Thyroid gland (tissue), 4 donors: ENCODE measurements around the gene CCDC187. TPM values are rescaled to one million over a fixed set of nuclear protein-coding genes. Genes with fewer than 3 reads are reported as not detected.

Experiments
- DNase-seq, 2 donors: peaks; one replicate each; pipeline ENCODE4 v3.0.0-alpha.2; 2019
- H3K27ac ChIP-seq, 3 donors: fragments of 200-600 bp; sonication (generic); 1 replicate in 2 of 3; 2 replicates in 1 of 3; pipeline ENCODE4 v1.5.1; 2016 to 2019; ENCODE audit warnings: mild to moderate bottlenecking in 1 of 3, moderate library complexity in 1 of 3
- H3K27me3 ChIP-seq: fragments of 200-600 bp; sonication (generic); one replicate; pipeline ENCODE4 v1.5.1; 2019
- H3K36me3 ChIP-seq, 2 donors: fragments of 200-600 bp; sonication (generic); one replicate each; pipeline ENCODE4 v1.5.1; 2016 to 2019
- H3K4me1 ChIP-seq, 2 donors: fragments of 200-600 bp; sonication (generic); one replicate each; pipeline ENCODE4 v1.5.1; 2017 to 2019
- H3K4me3 ChIP-seq, 3 donors: fragments of 200-600 bp; sonication (generic); replicated peaks in 1 of 3; 1 replicate in 2 of 3; 2 replicates in 1 of 3; pipeline ENCODE4 v1.5.1; 2016; ENCODE audit warnings: mild to moderate bottlenecking in 1 of 3
- H3K9me3 ChIP-seq: fragments of 200-600 bp; sonication (generic); one replicate; pipeline ENCODE4 v1.5.1; 2017
- POLR2A ChIP-seq, 2 donors: fragments of 450-650 bp; IDR thresholded peaks; one replicate each; pipeline ENCODE4 v1.6.1; 2017; ENCODE audit warnings: antibody characterized with exemption in 2 of 2, mild to moderate bottlenecking in 2 of 2, moderate library complexity in 1 of 2
- WGBS, 2 donors: methylation state at CpG; one replicate each; pipeline ENCODE4 v1.1.5; 2017; 5-methylcytosine and 5-hydroxymethylcytosine counted together
- intact Hi-C: fragments of 100-400 bp; cut with DNase I; formaldehyde crosslinking; loops from one replicate; pipeline ENCODE4 v1.15.1; 2023
- total RNA-seq, 4 donors: library from RNA; depleted of rRNA; stranded (reverse); fragments of >200 nt; gene quantifications; one replicate each; pipeline ENCODE4 v1.2.3, GENCODE V29; 2016
- TF ChIP-seq, protein P1 (sequence below), 6 experiments: fragments of 200-600 bp in 3 of 6; fragments of 450-650 bp in 3 of 6; sonication (generic) in 3 of 6; IDR thresholded peaks; one replicate each; pipeline ENCODE4 v1.5.1; 2016 to 2019; ENCODE audit warnings: antibody characterized with exemption in 6 of 6, mild to moderate bottlenecking in 2 of 6, inconsistent platforms in 1 of 6, moderate library complexity in 1 of 6

Gene CCDC187
- total RNA-seq, 4 donors from 2014 or later, result 5.2 to 9.1 (median 6.2) TPM

DNA sequence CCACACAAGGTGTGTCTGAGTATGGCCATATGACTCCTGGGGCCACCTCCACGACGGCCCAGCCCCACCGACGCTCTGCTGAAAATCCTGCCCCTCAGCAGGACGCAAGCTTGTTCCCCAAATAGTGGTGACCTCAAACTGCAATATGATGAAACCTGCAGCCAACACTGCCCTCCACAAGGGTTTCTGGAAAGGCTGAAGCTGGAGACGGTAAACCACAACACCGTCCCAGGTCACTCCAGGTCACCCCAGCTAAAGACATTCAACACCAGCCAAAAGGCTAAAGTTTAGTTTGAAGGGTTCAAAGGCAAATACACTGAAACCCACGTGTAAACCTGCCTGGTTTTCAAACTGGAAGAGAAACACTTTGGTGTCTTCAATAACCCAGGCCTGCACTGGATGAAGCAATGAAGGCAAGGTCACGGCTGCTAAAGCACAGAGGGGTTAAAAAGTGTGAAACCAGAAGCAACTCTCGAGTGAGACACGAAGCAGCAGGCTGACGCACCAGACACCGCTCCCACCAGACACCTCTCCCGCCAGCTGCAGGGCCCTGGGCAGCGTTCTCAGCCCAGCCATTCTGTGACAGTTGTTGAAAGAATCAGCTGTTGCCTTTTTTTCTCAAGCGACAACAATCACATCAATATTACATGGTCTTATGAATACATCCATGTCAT lies 97.2 kb downstream of the CCDC187 start:
- Histone ChIP-seq H3K27ac (no peak overlapping the region), H3K4me1 (no peaks in the 10 kb centered on the region), H3K9me3 (no peaks in the 10 kb centered on the region), H3K4me3 (no peak overlapping the region), H3K36me3 (peaks cover 12 to 16% of the 10 kb centered on the region in 2 donors), H3K27me3 (peaks cover 11% of the 10 kb centered on the region)
- intact Hi-C loops, result no loop called here
- DNase-seq, result no peak
- WGBS, 2 donors, result 85 to 89% methylated on average over 16 of the region's 16 CpGs
- no peak for TF ChIP-seq POLR2A (IDR thresholded peaks at IDR 0.05)

DNA sequence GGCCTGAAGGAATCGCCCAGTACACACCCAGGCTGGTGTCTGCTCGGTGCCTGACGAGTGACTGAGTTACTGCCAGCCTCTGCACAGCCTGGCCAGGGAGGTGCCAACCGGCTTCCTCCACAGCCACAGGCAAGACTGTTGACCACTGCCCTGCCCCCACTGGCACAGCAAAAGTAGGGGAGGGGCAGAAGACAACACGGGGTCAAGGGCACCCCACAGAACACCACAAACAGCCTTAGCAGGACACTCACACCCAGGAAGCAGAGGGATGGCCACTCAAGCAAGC lies 98.2 kb downstream of the CCDC187 start:
- intact Hi-C loops, result no loop called here
- peaks cover 11% of the 10 kb centered on the region for H3K27me3 ChIP-seq
- TF ChIP-seq, protein P1, sequence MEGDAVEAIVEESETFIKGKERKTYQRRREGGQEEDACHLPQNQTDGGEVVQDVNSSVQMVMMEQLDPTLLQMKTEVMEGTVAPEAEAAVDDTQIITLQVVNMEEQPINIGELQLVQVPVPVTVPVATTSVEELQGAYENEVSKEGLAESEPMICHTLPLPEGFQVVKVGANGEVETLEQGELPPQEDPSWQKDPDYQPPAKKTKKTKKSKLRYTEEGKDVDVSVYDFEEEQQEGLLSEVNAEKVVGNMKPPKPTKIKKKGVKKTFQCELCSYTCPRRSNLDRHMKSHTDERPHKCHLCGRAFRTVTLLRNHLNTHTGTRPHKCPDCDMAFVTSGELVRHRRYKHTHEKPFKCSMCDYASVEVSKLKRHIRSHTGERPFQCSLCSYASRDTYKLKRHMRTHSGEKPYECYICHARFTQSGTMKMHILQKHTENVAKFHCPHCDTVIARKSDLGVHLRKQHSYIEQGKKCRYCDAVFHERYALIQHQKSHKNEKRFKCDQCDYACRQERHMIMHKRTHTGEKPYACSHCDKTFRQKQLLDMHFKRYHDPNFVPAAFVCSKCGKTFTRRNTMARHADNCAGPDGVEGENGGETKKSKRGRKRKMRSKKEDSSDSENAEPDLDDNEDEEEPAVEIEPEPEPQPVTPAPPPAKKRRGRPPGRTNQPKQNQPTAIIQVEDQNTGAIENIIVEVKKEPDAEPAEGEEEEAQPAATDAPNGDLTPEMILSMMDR (IDR thresholded peaks at IDR 0.05), result no peak
- TF ChIP-seq POLR2A (IDR thresholded peaks at IDR 0.05), result no peak
- H3K36me3 ChIP-seq, result peaks cover 6 to 7% of the 10 kb centered on the region in 2 donors
- 80 to 95% methylated on average over 1 to 4 of the region's 5 CpGs for WGBS, 2 donors
- no peaks in the 10 kb centered on the region for H3K9me3 ChIP-seq
- H3K4me1 ChIP-seq, result no peaks in the 10 kb centered on the region
- DNase-seq, result no peak
- H3K27ac ChIP-seq, result no peak overlapping the region
- H3K4me3 ChIP-seq, result no peak overlapping the region

DNA sequence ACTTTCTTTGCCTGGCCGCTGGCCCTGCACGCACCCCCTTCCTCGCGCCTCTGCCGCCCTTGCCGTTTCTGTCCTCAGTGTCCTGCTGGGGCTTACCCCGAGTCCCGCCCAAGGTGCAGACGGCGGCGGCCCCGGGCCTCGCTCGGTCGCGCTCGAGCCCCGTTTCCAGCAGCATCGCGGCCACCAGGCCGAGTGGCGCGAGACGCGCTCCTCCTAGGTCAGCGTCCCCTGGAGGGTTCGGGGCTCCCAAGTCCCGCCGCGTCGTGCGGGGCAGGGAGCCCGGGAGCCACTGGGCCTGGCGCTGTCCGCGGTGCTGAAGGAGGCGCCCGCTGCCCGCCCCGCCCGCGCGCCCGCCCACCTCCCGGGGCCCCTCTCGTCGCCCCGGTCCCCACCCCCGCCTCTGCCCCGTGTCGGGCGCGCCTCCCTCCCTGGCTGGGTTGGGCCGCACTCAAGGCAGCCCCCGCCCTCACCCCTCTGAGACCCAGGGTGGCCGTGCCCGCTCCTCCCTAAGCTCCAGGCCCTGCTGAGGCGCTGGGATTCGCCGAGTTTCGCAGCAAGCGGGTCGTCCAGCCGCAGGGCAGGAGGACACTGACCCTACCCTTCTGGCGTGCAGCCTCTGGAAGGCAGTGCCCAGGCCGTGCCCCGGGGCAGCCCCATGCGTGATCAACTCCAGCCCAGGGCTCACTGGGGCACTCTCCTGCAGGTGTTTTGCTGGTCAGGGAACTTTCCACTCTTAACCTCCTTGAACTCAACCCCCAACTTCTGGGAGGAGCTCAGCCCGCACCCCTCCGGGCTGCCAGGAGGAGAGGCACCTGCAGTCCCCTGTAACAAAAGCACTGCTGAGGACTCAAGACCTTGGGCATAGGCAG lies 98.8 kb downstream of the CCDC187 start, which contains the start of gene LHX3:
TSS of gene LHX3 (minus strand) at position 291 of the 869 bp plus-strand sequence. CDS start at position 175, 116 bp downstream.
- DNase-seq, result peak; percentile 18 to 21
- intact Hi-C loops, result no loop called here
- 0 to 7% methylated on average over 4 to 15 of the region's 70 CpGs for WGBS, 2 donors
- Histone ChIP-seq H3K36me3 (peaks cover 6 to 7% of the 10 kb centered on the region in 2 donors), H3K4me1 (no peaks in the 10 kb centered on the region), H3K9me3 (no peaks in the 10 kb centered on the region), H3K27ac (no peak within 1 kb of the TSS), H3K27me3 (peaks cover 11% of the 10 kb centered on the region), H3K4me3 (no peak within 1 kb of the TSS)
- no peak for TF ChIP-seq POLR2A (IDR thresholded peaks at IDR 0.05)
- TF ChIP-seq, protein P1 (IDR thresholded peaks at IDR 0.05), result no peak

DNA sequence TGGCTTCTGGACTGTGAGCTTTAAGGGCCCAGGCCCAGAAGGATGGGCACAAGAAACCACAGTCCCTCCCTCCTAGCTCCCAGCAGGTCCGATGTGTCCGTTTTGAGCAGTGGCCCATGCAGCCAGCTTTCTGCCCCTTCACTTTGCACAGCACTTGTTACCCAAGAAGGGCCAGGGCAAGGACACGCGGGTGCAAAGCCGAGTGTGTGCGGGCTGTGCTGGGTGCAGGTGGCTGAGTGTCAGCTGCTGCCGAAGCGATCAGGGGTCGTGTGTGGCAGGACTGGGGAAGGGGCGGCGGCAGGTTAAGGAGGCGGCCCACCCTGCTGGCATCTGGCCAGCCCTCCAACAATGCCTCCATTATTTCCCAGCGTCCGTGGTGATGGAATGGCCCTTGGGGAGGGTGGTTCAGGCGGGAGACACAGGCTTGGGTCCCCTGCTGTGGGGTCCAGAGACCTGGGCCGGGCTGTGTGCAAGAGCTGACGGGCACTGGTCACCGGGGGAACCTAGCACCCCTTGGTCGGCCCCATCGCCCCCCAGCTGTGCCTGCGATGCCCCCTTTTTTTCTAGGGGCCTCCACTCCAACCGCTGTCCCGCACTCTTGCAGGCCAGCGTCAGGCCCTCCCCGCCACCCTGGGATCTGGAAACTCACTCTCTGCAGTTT lies 99.6 kb downstream of the CCDC187 start:
- intact Hi-C loops, result no loop called here
- Histone ChIP-seq H3K27me3 (peaks cover 16% of the 10 kb centered on the region), H3K4me1 (no peaks in the 10 kb centered on the region), H3K36me3 (peaks cover 6 to 7% of the 10 kb centered on the region in 2 donors), H3K27ac (no peak overlapping the region), H3K9me3 (no peaks in the 10 kb centered on the region), H3K4me3 (no peak overlapping the region)
- no peak for DNase-seq
- TF ChIP-seq, protein P1 (IDR thresholded peaks at IDR 0.05), result no peak
- TF ChIP-seq POLR2A (IDR thresholded peaks at IDR 0.05), result no peak
- 53 to 55% methylated on average over 19 to 20 of the region's 25 CpGs for WGBS, 2 donors

DNA sequence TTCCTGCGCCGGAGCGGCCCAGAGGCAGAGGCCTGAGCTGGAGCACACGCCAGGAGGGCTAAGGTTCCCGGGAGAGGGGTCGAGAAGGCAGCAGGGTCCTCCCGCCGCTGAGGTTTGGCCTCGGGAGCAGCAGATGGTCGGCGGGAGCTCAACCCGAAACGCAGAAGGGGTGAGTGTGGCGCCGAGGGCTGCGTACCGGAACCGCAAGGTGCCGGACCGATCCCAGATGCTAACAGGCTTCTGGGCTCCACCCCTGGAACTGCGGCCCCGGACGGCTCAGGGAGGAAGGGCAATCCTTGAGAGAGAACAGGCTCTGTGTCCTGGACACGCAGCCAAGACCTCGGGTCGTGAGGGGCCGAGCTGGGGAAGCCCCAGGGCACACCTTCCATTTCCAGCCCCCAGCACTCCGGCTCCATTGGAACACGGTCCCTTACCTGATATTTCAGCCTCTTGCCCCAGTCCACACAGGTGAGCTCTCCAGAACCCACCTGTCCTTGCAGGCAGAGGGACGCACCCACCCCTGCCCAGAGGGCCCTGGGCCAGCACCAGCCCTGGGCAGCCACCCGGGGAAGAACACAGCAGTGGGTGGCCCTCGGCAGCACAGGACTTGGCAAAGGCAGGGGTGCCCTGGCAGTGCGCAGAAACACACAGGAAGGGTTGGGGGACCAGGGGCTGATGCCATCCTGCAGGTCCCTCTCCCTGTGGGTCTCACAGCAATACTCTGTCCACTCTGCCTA lies 100.3 kb downstream of the CCDC187 start:
- H3K4me1 ChIP-seq, result peaks cover 0 to 2% of the 10 kb centered on the region in 2 donors
- peaks cover 2 to 4% of the 10 kb centered on the region in 2 donors for H3K36me3 ChIP-seq
- 26 to 35% methylated on average over 7 to 11 of the region's 33 CpGs for WGBS, 2 donors
- H3K9me3 ChIP-seq, result no peaks in the 10 kb centered on the region
- H3K4me3 ChIP-seq, result no peak overlapping the region
- intact Hi-C loops, result no loop called here
- H3K27ac ChIP-seq, result no peak overlapping the region
- peaks cover 20% of the 10 kb centered on the region for H3K27me3 ChIP-seq
- TF ChIP-seq, protein P1 (IDR thresholded peaks at IDR 0.05), result no peak
- no peak for TF ChIP-seq POLR2A (IDR thresholded peaks at IDR 0.05)
- no peak for DNase-seq
